ENCODE results near the gene AMOTL2. TPM values are rescaled to one million over a fixed set of nuclear protein-coding genes. Genes with fewer than 3 reads are reported as not detected.

Gene AMOTL2
- polyA plus RNA-seq, 1 donor (not counting 4 experiments of a cell fraction or from before 2014, with no cell fraction given) = 39.8 TPM

- no peaks in the 10 kb centered on the region for H3K9me3 ChIP-seq (ENCODE audit: control insufficient read depth, low read depth, low read length)
- no peak overlapping the region for H2AFZ ChIP-seq (ENCODE audit: control insufficient read depth, low read length)
- DNase-seq (ENCODE audit: low read depth, low spot score) = no peak
- no peaks in the 10 kb centered on the region for H3K27me3 ChIP-seq (ENCODE audit: control insufficient read depth, extremely low read depth, insufficient read depth, low read length)
- peak; percentile 73 for FAIRE-seq
- peak overlapping the region; percentile 92 for H3K9ac ChIP-seq (ENCODE audit: control insufficient read depth, extremely low read depth, insufficient read depth, low read length)
- peaks cover 45 to 65% of the 10 kb centered on the region in 2 experiments for H3K36me3 ChIP-seq (ENCODE audit: control insufficient read depth in 2 of 2, extremely low read depth in 1 of 2, insufficient read depth in 2 of 2, low read length in 2 of 2)
- no peak for TF ChIP-seq CTCF (optimal IDR thresholded peaks at IDR 0.05 in 1 of 3, IDR thresholded peaks at IDR 0.05 in 1 of 3, conservative IDR thresholded peaks at IDR 0.05 in 1 of 3; ENCODE audit: extremely low read depth in 1 of 3, insufficient read depth in 2 of 3, low read length in 3 of 3)
- TF ChIP-seq EZH2 (IDR thresholded peaks at IDR 0.05; ENCODE audit: low read length) = no peak
- peaks cover 39% of the 10 kb centered on the region for H4K20me1 ChIP-seq (ENCODE audit: control insufficient read depth, extremely low read depth, insufficient read depth, low read length)
- H3K4me3 ChIP-seq (ENCODE audit: control insufficient read depth in 2 of 3, extremely low read depth in 1 of 3, insufficient read depth in 2 of 3, low read depth in 1 of 3, low read length in 3 of 3) = peak overlapping the region; percentile 67 to 99 (median 97)
- H3K4me1 ChIP-seq (ENCODE audit: control insufficient read depth, extremely low read depth, insufficient read depth, low read length) = peaks cover 74% of the 10 kb centered on the region
- dilution Hi-C loops (cut with MboI; ENCODE audit: extremely low pct_ligation_motif_present, low sequenced_read_pairs) = no loop called here
- peaks cover 2% of the 10 kb centered on the region for H3K9me1 ChIP-seq (ENCODE audit: control insufficient read depth, extremely low read depth, insufficient read depth, low read length)
- peak overlapping the region; percentile 96 for H3K4me2 ChIP-seq (ENCODE audit: control insufficient read depth, extremely low read depth, insufficient read depth, low read depth, low read length)
- peaks cover 73% of the 10 kb centered on the region for H3K79me2 ChIP-seq (ENCODE audit: control insufficient read depth, insufficient read depth, low read length)
- peak overlapping the region; percentile 49 for H3K27ac ChIP-seq (ENCODE audit: control insufficient read depth, insufficient read depth, low read length)
Observed at GRCh38 chr3:134371542-134372324, 2.5 kb downstream of the AMOTL2 start.

GRCh38 chr3:134370611-134371531, 3.4 kb downstream of the AMOTL2 start:
- dilution Hi-C loops (cut with MboI; ENCODE audit: extremely low pct_ligation_motif_present, low sequenced_read_pairs) = no loop called here
- H3K36me3 ChIP-seq (ENCODE audit: control insufficient read depth in 2 of 2, extremely low read depth in 1 of 2, insufficient read depth in 2 of 2, low read length in 2 of 2) = peaks cover 54 to 74% of the 10 kb centered on the region in 2 experiments
- H3K4me2 ChIP-seq (ENCODE audit: control insufficient read depth, extremely low read depth, insufficient read depth, low read depth, low read length) = peak overlapping the region; percentile 96
- H3K4me3 ChIP-seq (ENCODE audit: control insufficient read depth in 2 of 3, extremely low read depth in 1 of 3, insufficient read depth in 2 of 3, low read depth in 1 of 3, low read length in 3 of 3) = peak overlapping the region in 2 of 3 experiments; percentile 38 to 99
- no peak overlapping the region for H2AFZ ChIP-seq (ENCODE audit: control insufficient read depth, low read length)
- TF ChIP-seq CTCF (optimal IDR thresholded peaks at IDR 0.05 in 1 of 3, IDR thresholded peaks at IDR 0.05 in 1 of 3, conservative IDR thresholded peaks at IDR 0.05 in 1 of 3; ENCODE audit: extremely low read depth in 1 of 3, insufficient read depth in 2 of 3, low read length in 3 of 3) (no peak), EZH2 (IDR thresholded peaks at IDR 0.05; ENCODE audit: low read length) (no peak)
- peaks cover 2% of the 10 kb centered on the region for H3K9me1 ChIP-seq (ENCODE audit: control insufficient read depth, extremely low read depth, insufficient read depth, low read length)
- H3K79me2 ChIP-seq (ENCODE audit: control insufficient read depth, insufficient read depth, low read length) = peaks cover 78% of the 10 kb centered on the region
- FAIRE-seq = no peak
- peaks cover 79% of the 10 kb centered on the region for H3K4me1 ChIP-seq (ENCODE audit: control insufficient read depth, extremely low read depth, insufficient read depth, low read length)
- DNase-seq (ENCODE audit: low read depth, low spot score) = no peak
- H3K9ac ChIP-seq (ENCODE audit: control insufficient read depth, extremely low read depth, insufficient read depth, low read length) = peak overlapping the region; percentile 41
- no peaks in the 10 kb centered on the region for H3K9me3 ChIP-seq (ENCODE audit: control insufficient read depth, low read depth, low read length)
- peaks cover 39% of the 10 kb centered on the region for H4K20me1 ChIP-seq (ENCODE audit: control insufficient read depth, extremely low read depth, insufficient read depth, low read length)
- H3K27me3 ChIP-seq (ENCODE audit: control insufficient read depth, extremely low read depth, insufficient read depth, low read length) = no peaks in the 10 kb centered on the region
- H3K27ac ChIP-seq (ENCODE audit: control insufficient read depth, insufficient read depth, low read length) = peak overlapping the region; percentile 36

Measured in keratinocyte (primary cell).